ENCODE measurements around the gene WDR20.

Gene WDR20

GRCh38 chr14:102189874-102190273 is 50.2 kb downstream of the WDR20 start:
- ChIA-PET CTCF (no interaction called here), POLR2A (no interaction called here)
- TF ChIP-seq CTCF (IDR thresholded peaks at IDR 0.05; ENCODE audit: control extremely low read depth, extremely low read depth, low read depth, missing control alignments) = no peak
- no peak for DNase-seq (ENCODE audit: extremely low spot score)

GRCh38 chr14:102192840-102193502 is 53.3 kb downstream of the WDR20 start:
- ChIA-PET CTCF (interaction anchor here (0.9 kb wide), 1 partner anchor 13 kb away, joined by 4 read pairs; no protein-coding TSS in a partner anchor), POLR2A (no interaction called here)
- no peak for TF ChIP-seq CTCF (IDR thresholded peaks at IDR 0.05; ENCODE audit: control extremely low read depth, extremely low read depth, low read depth, missing control alignments)
- DNase-seq (ENCODE audit: extremely low spot score) = no peak

GRCh38 chr14:102194856-102195255 is 55.2 kb downstream of the WDR20 start:
- POLR2A ChIA-PET = interaction anchor here (0.5 kb wide), 1 partner anchor 96 kb away, joined by 7 read pairs; no protein-coding TSS in a partner anchor
- DNase-seq (ENCODE audit: extremely low spot score) = no peak
- no peak for TF ChIP-seq CTCF (IDR thresholded peaks at IDR 0.05; ENCODE audit: control extremely low read depth, extremely low read depth, low read depth, missing control alignments)
- CTCF ChIA-PET = interaction anchor here (0.9 to 1.1 kb wide), 2 partner anchors 13 to 122 kb away, joined by 3 to 4 read pairs; no protein-coding TSS in a partner anchor

GRCh38 chr14:102195446-102195845 is 55.7 kb downstream of the WDR20 start:
- no peak for TF ChIP-seq CTCF (IDR thresholded peaks at IDR 0.05; ENCODE audit: control extremely low read depth, extremely low read depth, low read depth, missing control alignments)
- no peak for DNase-seq (ENCODE audit: extremely low spot score)
- CTCF ChIA-PET = interaction anchor here (0.9 to 1.1 kb wide), 2 partner anchors 13 to 122 kb away, joined by 3 to 4 read pairs; no protein-coding TSS in a partner anchor
- POLR2A ChIA-PET = no interaction called here

GRCh38 chr14:102196039-102196901 is 56.6 kb downstream of the WDR20 start:
- no peak for TF ChIP-seq CTCF (IDR thresholded peaks at IDR 0.05; ENCODE audit: control extremely low read depth, extremely low read depth, low read depth, missing control alignments)
- CTCF ChIA-PET = interaction anchor here (0.9 to 1.8 kb wide), 4 partner anchors 14 to 121 kb away, joined by 3 to 5 read pairs (median 4); no protein-coding TSS in a partner anchor
- no peak for DNase-seq (ENCODE audit: extremely low spot score)
- POLR2A ChIA-PET = no interaction called here

- ChIA-PET CTCF (interaction anchor here (1.3 to 1.8 kb wide), 3 partner anchors 15 to 120 kb away, joined by 4 to 5 read pairs (median 5); no protein-coding TSS in a partner anchor), POLR2A (no interaction called here)
- TF ChIP-seq CTCF (IDR thresholded peaks at IDR 0.05; ENCODE audit: control extremely low read depth, extremely low read depth, low read depth, missing control alignments) = no peak
- DNase-seq (ENCODE audit: extremely low spot score) = no peak
Measured at GRCh38 chr14:102196902-102197230, 57.2 kb downstream of the WDR20 start.
